GM18868 (cell line): ENCODE data around the gene ADGRB3.
A peak's percentile ranks its signal among the peaks of the same experiment; 100 is the strongest.

ENCODE experiments used
- ATAC-seq: cut with Tn5 transposase; IDR thresholded peaks from one replicate; pipeline ENCODE4 v1.9.1; 2021; ENCODE audit warnings: mild to moderate bottlenecking, moderate library complexity; ENCODE audit not compliant: unreplicated experiment

The ADGRB3 gene

GRCh38 chr6:69294862-69295261 is 659.8 kb downstream of the ADGRB3 start:
- ATAC-seq, result no peak

DNA sequence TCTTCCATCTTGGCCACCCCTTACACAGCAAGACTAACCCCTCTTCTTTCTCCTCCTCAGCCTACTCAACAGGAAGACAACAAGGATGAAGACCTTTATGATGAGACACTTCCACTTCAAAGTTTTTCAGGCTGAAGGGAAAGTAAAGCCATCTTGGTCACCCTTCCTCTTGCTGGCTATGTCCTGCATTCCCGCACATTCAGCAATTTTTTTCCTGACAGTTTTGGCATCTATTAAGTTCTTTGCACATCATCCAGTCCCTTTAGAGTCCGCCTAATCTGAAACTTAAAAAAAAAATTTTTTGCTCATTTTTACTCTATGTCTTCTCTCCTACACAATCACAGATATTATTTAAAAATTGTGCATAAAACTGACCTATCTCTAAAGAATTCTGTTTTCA is 668.3 kb downstream of the ADGRB3 start:
- ATAC-seq, result no peak

GRCh38 chr6:69305456-69305855 is 670.4 kb downstream of the ADGRB3 start:
- no peak for ATAC-seq

- ATAC-seq, result no peak
These were observed 673.5 kb downstream of the ADGRB3 start for GRCh38 chr6:69308584-69308983.

DNA sequence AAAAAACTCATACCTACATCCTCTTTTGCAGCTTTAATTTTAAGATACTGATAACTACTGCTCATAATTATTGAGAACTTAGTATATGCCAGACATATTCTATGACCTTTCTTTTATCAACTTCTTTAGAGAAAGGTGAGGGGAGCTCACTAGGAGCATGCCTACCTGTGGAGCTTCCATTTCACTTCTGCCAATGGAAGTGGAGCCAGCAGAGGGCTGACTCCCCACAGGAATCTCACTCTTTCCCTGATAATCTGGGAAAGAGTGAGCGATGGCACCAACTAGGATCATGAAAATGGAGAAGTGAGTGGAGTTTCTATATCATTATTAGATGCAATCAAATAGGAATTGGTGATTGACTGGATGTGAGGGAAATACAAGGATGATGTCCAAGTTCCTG is 676.8 kb downstream of the ADGRB3 start:
- no peak for ATAC-seq

- no peak for ATAC-seq
These were observed 678.9 kb downstream of the ADGRB3 start for GRCh38 chr6:69314001-69314400.

- no peak for ATAC-seq
These were observed 679.4 kb downstream of the ADGRB3 start for GRCh38 chr6:69314531-69314930.

GRCh38 chr6:69331886-69332285 is 696.8 kb downstream of the ADGRB3 start:
- no peak for ATAC-seq

- ATAC-seq, result no peak
These were observed 702.2 kb downstream of the ADGRB3 start for GRCh38 chr6:69337311-69337710.

- ATAC-seq, result no peak
These were observed 703.5 kb downstream of the ADGRB3 start for GRCh38 chr6:69338431-69339162.

DNA sequence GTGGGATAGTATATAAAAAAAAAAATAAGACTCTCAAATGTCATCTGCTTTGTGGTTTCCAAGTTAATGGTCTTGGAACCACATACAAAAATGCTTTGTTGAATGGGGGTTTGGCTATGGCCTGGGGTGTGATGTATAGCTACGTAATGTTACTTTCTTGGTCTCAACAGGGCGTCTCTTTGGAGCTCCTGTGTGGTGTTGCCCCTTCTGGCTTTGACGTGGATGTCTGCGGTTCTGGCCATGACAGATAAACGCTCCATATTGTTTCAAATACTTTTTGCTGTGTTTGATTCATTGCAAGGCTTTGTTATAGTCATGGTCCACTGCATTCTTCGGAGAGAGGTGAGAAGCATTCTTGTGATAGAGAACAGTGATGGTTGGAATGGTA is 704.1 kb downstream of the ADGRB3 start:
- no peak for ATAC-seq

DNA sequence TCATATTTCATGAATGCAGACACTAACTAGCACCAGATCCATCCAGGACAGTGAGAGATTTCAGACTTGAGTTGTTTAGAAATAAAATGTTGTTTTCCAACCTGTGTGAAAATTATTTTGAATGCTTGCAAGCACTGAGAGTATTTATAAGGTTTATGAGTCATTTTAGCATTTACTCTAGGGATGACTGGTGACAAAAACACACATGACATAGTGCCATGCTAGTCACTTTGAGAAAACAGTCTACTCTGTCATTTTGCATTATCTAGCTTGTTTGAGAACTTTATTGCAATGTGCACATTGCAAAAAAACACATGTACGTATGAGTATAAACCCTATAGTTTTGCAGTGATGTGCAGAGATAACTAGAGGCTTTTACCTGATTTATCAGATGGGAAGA is 705.1 kb downstream of the ADGRB3 start:
- ATAC-seq, result peak; percentile 47

DNA sequence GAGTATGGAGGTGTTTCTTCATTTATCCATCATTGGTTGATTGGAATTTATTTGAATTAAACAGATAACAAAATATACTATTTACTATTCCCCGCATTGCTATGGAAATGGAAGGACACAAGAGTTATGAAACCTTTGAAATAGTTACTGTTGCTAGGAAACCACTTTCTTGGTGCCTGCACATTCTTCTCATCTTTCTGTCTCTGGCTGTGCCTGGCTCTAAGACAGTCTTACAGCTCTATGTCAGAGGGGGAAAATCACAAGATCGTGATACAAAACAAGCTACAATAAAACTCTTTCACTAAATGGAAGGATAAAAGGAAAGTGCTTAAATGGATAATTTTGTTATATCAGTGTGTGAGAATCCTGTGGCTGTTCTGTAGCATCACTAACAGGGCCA is 708.8 kb downstream of the ADGRB3 start:
- ATAC-seq, result no peak

DNA sequence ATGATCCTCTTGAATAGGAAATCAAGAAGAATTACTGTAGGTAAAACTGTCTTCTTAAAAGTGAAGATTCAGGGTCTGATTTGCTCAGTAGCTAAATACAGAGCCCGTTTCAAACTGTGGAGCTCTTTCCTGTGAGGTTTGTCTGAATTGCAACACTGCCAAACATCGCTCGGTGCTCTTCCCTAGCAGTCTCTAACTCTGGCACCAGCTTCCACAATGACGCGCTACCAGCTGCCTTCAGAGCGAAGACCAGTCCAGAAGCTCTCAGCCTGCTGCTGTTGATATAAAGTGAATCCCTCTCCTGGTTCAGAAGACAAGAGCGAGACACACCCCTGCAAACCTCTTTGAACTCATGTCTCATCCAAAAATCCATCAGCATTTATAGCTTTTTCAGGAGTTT is 714.7 kb downstream of the ADGRB3 start:
- ATAC-seq, result no peak

GRCh38 chr6:69362209-69362608 is 727.1 kb downstream of the ADGRB3 start:
- no peak for ATAC-seq

GRCh38 chr6:69366831-69367230 is 731.7 kb downstream of the ADGRB3 start:
- ATAC-seq, result no peak

GRCh38 chr6:69368613-69369012 is 733.5 kb downstream of the ADGRB3 start:
- no peak for ATAC-seq

DNA sequence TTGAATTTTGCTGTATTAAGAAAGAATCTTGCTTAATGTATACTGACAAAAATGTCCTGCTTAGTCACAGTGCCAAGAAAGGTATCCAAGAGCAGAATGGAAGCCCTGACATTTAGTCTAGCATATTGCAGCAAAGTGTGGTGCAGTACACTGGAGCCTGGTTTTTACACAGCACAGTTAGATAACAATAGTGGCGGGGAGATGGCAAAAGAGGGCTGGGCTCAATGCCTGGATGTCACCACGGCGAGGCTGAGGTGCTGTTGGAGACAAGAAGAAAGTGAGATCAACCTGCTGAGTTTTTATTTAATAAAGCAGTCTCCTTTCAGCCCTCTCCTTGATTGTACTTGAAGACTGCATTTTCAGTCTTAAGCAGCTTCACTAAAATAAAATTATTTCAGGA is 735.7 kb downstream of the ADGRB3 start:
- no peak for ATAC-seq

- ATAC-seq, result no peak
These were observed 743.2 kb downstream of the ADGRB3 start for GRCh38 chr6:69378326-69378725.

GRCh38 chr6:69379518-69379917 is 744.4 kb downstream of the ADGRB3 start:
- no peak for ATAC-seq

GRCh38 chr6:69383627-69384026 is 748.5 kb downstream of the ADGRB3 start:
- no peak for ATAC-seq

DNA sequence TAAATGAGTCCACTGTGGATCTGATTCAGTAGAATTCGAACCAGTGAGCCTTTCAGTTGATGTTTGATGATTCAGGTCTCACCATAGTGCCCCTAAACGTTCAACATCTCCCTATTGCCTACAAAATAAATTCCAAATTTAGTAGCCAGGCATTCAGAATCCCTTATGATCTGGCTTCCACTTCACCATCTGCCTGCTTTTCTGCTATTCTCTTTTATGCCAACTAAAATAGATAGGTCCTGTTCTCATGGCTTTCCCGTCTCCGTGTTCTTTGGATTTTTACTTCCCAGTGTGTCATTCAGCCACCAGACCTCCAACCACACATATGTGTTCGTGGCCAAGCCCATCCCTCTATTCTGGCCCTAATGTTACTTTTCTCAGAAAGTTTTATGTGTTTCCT is 751.3 kb downstream of the ADGRB3 start:
- ATAC-seq, result no peak

GRCh38 chr6:69390125-69390524 is 755.0 kb downstream of the ADGRB3 start:
- ATAC-seq, result no peak
